ENCODE results near the gene CCNI.

- TF ChIP-seq POLR2AphosphoS5 (IDR thresholded peaks at IDR 0.05; ENCODE audit: insufficient read depth in 1 of 2, low read depth in 1 of 2) (no peak), POLR2A (IDR thresholded peaks at IDR 0.05) (no peak)
These were observed 47.5 kb downstream of the CCNI start for GRCh38 chr4:77028246-77028645.
